HG02623 (cell line): ENCODE data around the gene ZNF723.
"Not testable (repeated sequence)": the region's sequence is repeated elsewhere in the genome, so short reads cannot be mapped to it uniquely, and the experiment has no call there.

ENCODE experiments used
- ATAC-seq: cut with Tn5 transposase; IDR thresholded peaks from one replicate; pipeline ENCODE4 v1.9.1; 2021; ENCODE audit warnings: moderate library complexity; ENCODE audit not compliant: unreplicated experiment

Gene ZNF723

GRCh38 chr19:22832031-22832762 is at the start of gene ZNF723:
Gene ZNF723 (plus strand): TSS chr19:22832291. CDS start chr19:22832380, 89 bp downstream.
- no peak for ATAC-seq

GRCh38 chr19:22783651-22784410 is 48.3 kb upstream of the ZNF723 start, which contains the start of gene ZNF99:
Gene ZNF99 (minus strand): TSS chr19:22784151. CDS start chr19:22784016, 135 bp downstream.
- ATAC-seq, result no peak

- not testable (repeated sequence) for ATAC-seq
These were observed 39.2 kb upstream of the ZNF723 start for GRCh38 chr19:22792863-22793262.

GRCh38 chr19:22797040-22797439 is 35.1 kb upstream of the ZNF723 start:
- no peak for ATAC-seq

GRCh38 chr19:22806418-22806817 is 25.7 kb upstream of the ZNF723 start:
- no peak for ATAC-seq

GRCh38 chr19:22807061-22807835 is 24.8 kb upstream of the ZNF723 start:
- ATAC-seq, result no peak

- ATAC-seq, result no peak
These were observed 18.0 kb upstream of the ZNF723 start for GRCh38 chr19:22814124-22814523.

GRCh38 chr19:22831211-22831610 is 880 bp upstream of the ZNF723 start:
- ATAC-seq, result no peak

- ATAC-seq, result not testable (repeated sequence)
These were observed 25.7 kb downstream of the ZNF723 start for GRCh38 chr19:22857713-22858320.

- ATAC-seq, result no peak
These were observed 50.7 kb downstream of the ZNF723 start for GRCh38 chr19:22882797-22883196.

GRCh38 chr19:22893855-22894270 is 61.8 kb downstream of the ZNF723 start:
- no peak for ATAC-seq

- no peak for ATAC-seq
These were observed 69.5 kb downstream of the ZNF723 start for GRCh38 chr19:22901431-22902130.
